Mesodermal cell (in vitro differentiated cells): ENCODE measurements around the gene BCO2.

ENCODE experiments used
- H3K27ac ChIP-seq: 2 replicates; pipeline ENCODE4 v1.7.0; 2013; ENCODE audit warnings: mild to moderate bottlenecking, low read depth, low read length, moderate library complexity; ENCODE audit not compliant: severe bottlenecking
- H3K36me3 ChIP-seq: 2 replicates; pipeline ENCODE4 v1.7.1; 2013; ENCODE audit warnings: mild to moderate bottlenecking, low read length, moderate library complexity; ENCODE audit not compliant: control insufficient read depth, insufficient read depth
- H3K4me1 ChIP-seq: one replicate; pipeline ENCODE4 v1.7.1; 2013; ENCODE audit warnings: mild to moderate bottlenecking, low read length; ENCODE audit not compliant: insufficient read depth, control insufficient read depth, poor library complexity, severe bottlenecking
- H3K4me3 ChIP-seq: 2 replicates; pipeline ENCODE4 v1.7.0; 2013; ENCODE audit warnings: low read length, control low read depth, mild to moderate bottlenecking; ENCODE audit not compliant: insufficient read depth, poor library complexity, severe bottlenecking; ENCODE audit errors: extremely low read depth
- H3K9me3 ChIP-seq: 2 replicates; pipeline ENCODE4 v1.7.1; 2013; ENCODE audit warnings: mild to moderate bottlenecking, low read length, moderate library complexity; ENCODE audit not compliant: control insufficient read depth
- WGBS, 2 experiments: methylation state at CpG; one replicate each; pipeline ENCODE4 v1.1.5; 2013; ENCODE audit warnings: missing lambda C conversion rate in 2 of 2; ENCODE audit not compliant: insufficient coverage in 2 of 2; 5-methylcytosine and 5-hydroxymethylcytosine counted together

Gene BCO2

DNA sequence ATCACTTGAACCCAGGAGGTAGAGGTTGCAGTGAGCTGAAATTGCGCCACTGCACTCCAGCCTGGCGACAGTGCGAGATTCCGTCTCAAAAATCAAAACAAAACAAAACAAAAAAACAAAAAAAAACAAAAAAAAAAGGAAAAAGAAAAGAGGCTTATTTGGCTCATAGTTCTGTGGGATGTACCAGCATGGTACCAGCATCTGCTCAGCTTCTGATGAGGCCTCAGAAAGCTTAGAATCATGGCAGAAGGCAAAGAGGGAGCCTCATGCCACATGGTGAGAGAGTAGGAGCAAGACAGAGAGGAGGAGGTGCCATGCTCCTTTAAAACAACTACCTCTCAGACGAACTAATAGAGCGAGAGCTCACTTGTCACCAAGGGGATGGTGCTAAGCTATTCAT lies 40.3 kb downstream of the BCO2 start:
- Histone ChIP-seq H3K36me3 (no peaks in the 10 kb centered on the region), H3K9me3 (no peaks in the 10 kb centered on the region), H3K4me1 (peaks cover under 1% of the 10 kb centered on the region), H3K4me3 (no peak overlapping the region), H3K27ac (no peak overlapping the region)
- no CpG with 5 or more reads among the region's 6 CpGs for whole genome bisulfite sequencing, 2 experiments

GRCh38 chr11:112216561-112217105 lies 41.3 kb downstream of the BCO2 start:
- WGBS, 2 experiments, result 93 to 100% methylated on average over 1 of the region's 1 CpG
- no peaks in the 10 kb centered on the region for H3K36me3 ChIP-seq
- H3K4me1 ChIP-seq, result peaks cover 5% of the 10 kb centered on the region
- H3K9me3 ChIP-seq, result no peaks in the 10 kb centered on the region
- no peak overlapping the region for H3K4me3 ChIP-seq
- no peak overlapping the region for H3K27ac ChIP-seq

GRCh38 chr11:112219476-112220232 lies 44.3 kb downstream of the BCO2 start:
- Histone ChIP-seq H3K27ac (no peak overlapping the region), H3K36me3 (no peaks in the 10 kb centered on the region), H3K4me1 (peaks cover 5% of the 10 kb centered on the region), H3K4me3 (no peak overlapping the region), H3K9me3 (no peaks in the 10 kb centered on the region)
- 24 to 40% methylated on average over 4 to 5 of the region's 7 CpGs for WGBS, 2 experiments

DNA sequence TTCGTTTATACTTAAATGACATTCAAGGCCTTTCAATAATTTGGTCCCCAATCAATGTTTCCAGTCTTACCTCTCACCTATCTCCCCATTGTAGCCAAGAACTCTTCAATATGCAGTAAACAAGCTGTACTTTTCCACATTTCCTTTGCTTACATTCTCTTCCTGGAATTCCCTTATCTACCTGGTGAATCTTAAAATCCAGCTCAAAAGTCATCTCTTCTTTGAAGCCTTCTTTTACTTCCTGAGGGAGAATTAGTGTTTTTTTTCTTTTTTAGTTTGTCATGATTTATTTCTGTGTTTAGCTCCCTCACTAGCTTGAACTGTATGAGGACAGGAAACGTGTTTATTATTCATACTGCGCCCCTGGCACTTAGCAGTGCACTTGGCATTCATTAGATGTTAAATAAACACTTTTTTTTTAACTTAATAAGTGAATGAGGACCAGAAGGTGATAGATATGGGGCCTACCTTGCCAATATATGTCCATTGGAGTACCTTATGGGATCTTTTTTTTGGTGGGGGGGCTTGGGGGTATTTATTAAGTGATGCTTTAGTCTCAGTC lies 46.0 kb downstream of the BCO2 start:
- Histone ChIP-seq H3K9me3 (no peaks in the 10 kb centered on the region), H3K27ac (no peak overlapping the region), H3K4me3 (no peak overlapping the region), H3K4me1 (peaks cover 5% of the 10 kb centered on the region), H3K36me3 (no peaks in the 10 kb centered on the region)
- 91% methylated on average over 1 of the region's 3 CpGs; no CpG with 5 or more reads in 1 of the 2 experiments for WGBS, 2 experiments

- 0 to 53% methylated on average over 1 to 3 of the region's 4 CpGs for WGBS, 2 experiments
- no peak overlapping the region for H3K4me3 ChIP-seq
- H3K27ac ChIP-seq, result no peak overlapping the region
- H3K9me3 ChIP-seq, result no peaks in the 10 kb centered on the region
- peaks cover 5% of the 10 kb centered on the region for H3K4me1 ChIP-seq
- H3K36me3 ChIP-seq, result no peaks in the 10 kb centered on the region
Observed at GRCh38 chr11:112222303-112222702, 47.0 kb downstream of the BCO2 start.

DNA sequence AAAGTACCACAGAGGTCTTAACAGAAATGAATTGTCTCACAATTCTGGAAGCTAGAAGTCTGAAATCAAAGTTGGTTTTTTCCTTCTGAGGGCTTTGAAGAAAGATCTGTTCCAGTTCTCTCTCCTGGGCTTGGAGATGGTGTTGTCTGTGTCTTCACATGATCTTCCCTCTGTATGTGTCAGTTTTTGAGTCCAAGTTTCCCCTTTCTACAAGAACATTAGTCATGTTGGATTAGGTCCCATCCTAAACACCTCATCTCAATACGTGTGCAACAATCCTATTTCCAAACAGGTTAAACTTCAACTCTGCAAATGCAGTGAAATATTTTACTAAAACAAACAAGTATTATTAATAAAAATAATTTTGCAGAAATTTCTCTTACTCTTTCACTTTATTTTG lies 47.8 kb downstream of the BCO2 start:
- WGBS, 2 experiments, result no CpG with 5 or more reads among the region's 1 CpG

DNA sequence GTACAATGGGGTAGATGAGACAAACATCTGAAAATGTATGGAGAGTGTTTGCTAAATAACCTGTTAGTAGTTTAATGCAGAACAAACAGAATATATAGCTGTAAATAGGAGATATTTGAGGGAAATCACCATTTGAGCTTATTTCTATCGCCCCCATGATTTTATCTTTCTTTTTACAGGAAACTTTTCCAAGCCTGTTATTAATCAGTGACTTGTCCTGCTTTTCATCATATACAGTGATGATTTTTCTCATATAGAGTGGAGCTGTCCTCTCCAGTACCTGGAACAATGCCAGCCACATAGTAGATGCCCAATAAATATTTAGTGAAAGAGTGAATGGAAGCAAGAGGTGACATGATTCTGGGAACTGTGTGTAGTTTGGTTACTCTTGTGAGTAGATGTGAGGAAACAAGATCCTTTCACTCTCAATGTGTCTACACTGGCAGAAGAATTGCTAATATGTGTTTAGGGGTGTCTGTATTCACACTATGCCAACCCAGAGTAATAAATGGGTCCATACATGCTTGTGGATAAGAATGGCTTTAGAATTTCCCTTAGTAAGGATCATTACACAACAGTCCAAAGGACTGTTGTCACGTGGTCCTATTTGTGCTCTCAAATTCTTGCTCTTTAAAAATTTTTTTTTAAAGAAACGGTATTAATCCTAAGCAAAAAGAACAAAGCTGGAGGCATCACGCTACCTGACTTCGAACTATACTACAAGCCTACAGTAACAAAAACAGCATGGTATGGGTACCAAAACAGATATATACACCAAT lies 48.6 kb downstream of the BCO2 start:
- no peak overlapping the region for H3K4me3 ChIP-seq
- peaks cover 5% of the 10 kb centered on the region for H3K4me1 ChIP-seq
- H3K36me3 ChIP-seq, result peaks cover 5% of the 10 kb centered on the region
- WGBS, 2 experiments, result 80 to 93% methylated on average over 1 to 4 of the region's 5 CpGs
- H3K27ac ChIP-seq, result no peak overlapping the region
- no peaks in the 10 kb centered on the region for H3K9me3 ChIP-seq

More for the DNA sequence above, 47.8 kb downstream of the BCO2 start:
- no peaks in the 10 kb centered on the region for H3K9me3 ChIP-seq
- H3K27ac ChIP-seq, result no peak overlapping the region
- H3K4me3 ChIP-seq, result no peak overlapping the region
- no peaks in the 10 kb centered on the region for H3K36me3 ChIP-seq
- H3K4me1 ChIP-seq, result peaks cover 5% of the 10 kb centered on the region

DNA sequence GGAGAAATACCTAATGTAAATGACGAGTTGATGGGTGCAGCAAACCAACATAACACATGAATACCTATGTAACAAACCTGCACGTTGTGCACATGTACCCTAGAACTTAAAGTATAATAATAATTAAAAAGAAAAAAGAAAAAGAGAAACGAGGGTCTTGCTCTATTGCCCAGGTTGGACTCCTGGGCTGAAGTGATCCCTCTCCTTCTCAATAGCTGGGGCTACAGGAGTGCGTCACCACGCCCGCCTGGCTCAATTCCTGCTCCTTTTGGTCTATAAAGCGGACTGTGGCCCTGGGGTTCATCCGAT lies 50.4 kb downstream of the BCO2 start:
- Histone ChIP-seq H3K36me3 (peaks cover 23% of the 10 kb centered on the region), H3K4me1 (peaks cover 3% of the 10 kb centered on the region), H3K27ac (peak overlapping the region; percentile 78), H3K9me3 (no peaks in the 10 kb centered on the region), H3K4me3 (peak overlapping the region; percentile 70)
- 20 to 70% methylated on average over 1 to 5 of the region's 8 CpGs for whole genome bisulfite sequencing, 2 experiments

DNA sequence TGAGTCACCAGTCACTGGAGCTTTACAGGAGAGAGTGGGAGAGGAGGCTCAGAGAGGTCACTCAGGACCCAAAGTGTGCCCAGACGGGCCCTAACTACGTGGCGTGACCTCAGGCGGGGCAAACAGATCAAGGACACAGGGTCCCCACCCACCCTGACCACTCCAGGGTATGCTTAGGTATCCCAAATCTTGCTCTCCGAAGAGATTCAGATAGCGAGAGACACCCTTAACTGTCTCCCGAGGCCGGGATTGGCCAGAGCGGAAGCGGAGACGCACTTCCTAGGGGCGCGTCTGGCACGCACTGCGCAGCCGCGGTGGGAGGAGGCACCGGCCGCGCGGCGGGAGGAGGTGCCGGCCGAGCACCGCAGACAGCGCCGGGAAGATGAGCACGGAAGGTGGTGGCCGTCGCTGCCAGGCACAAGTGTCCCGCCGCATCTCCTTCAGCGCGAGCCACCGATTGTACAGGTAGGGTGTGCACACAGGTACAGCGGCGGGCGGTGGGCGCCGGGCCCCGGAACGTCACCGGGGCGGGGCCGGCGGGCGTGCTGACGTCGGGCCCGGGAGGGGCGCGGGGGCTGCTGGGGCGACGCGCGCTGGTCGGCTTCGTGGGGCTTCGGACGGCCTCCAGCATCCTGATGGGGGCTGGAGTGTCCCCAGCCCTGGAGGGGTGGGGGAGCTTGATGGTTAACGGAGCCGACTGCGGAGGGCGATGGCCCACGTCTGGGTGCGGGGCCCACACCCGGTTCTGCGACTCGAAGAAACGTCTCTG lies 50.9 kb downstream of the BCO2 start, which contains the start of gene PTS:
TSS of gene PTS (plus strand) at position 367 of the 769 bp plus-strand sequence. CDS start at position 383, 16 bp downstream.
- Histone ChIP-seq H3K9me3 (no peaks in the 10 kb centered on the region), H3K4me1 (no peaks in the 10 kb centered on the region), H3K27ac (peak within 1 kb of the TSS; percentile 78), H3K4me3 (peak within 1 kb of the TSS; percentile 70), H3K36me3 (peaks cover 28% of the 10 kb centered on the region)
- WGBS, 2 experiments, result 1% methylated on average over 49 to 58 of the region's 70 CpGs

- Histone ChIP-seq H3K4me1 (no peaks in the 10 kb centered on the region), H3K27ac (peak overlapping the region; percentile 78), H3K9me3 (no peaks in the 10 kb centered on the region), H3K4me3 (peak overlapping the region; percentile 70), H3K36me3 (peaks cover 29% of the 10 kb centered on the region)
- WGBS, 2 experiments, result 5 to 12% methylated on average over 13 to 14 of the region's 16 CpGs
Observed at GRCh38 chr11:112226831-112227401, 51.6 kb downstream of the BCO2 start.
